Astrocyte of the spinal cord (primary cell): ENCODE results near the gene ATXN7.

Experiments
- DNase-seq: peaks from one replicate; pipeline ENCODE4 v3.0.0; 2011; ENCODE audit warnings: low read depth, low spot score
- H3K4me3 ChIP-seq: 2 replicates; pipeline ENCODE4 v1.5.1; 2011; ENCODE audit warnings: low read depth, mild to moderate bottlenecking, low read length, moderate library complexity
- in situ Hi-C: cut with HindIII; loops from 2 replicates; pipeline ENCODE4 v1.10.0; 2017; ENCODE audit warnings: low sequenced_read_pairs
- TF ChIP-seq, protein P1 (sequence below): IDR thresholded peaks from 2 replicates; pipeline ENCODE4 v1.5.1; 2012; ENCODE audit warnings: low read depth, mild to moderate bottlenecking, low read length, inconsistent platforms

The ATXN7 gene

GRCh38 chr3:63824309-63824708 lies 39.4 kb upstream of the ATXN7 start:
- in situ Hi-C loops: no loop called here
- H3K4me3 ChIP-seq: no peak overlapping the region
- TF ChIP-seq, protein P1, sequence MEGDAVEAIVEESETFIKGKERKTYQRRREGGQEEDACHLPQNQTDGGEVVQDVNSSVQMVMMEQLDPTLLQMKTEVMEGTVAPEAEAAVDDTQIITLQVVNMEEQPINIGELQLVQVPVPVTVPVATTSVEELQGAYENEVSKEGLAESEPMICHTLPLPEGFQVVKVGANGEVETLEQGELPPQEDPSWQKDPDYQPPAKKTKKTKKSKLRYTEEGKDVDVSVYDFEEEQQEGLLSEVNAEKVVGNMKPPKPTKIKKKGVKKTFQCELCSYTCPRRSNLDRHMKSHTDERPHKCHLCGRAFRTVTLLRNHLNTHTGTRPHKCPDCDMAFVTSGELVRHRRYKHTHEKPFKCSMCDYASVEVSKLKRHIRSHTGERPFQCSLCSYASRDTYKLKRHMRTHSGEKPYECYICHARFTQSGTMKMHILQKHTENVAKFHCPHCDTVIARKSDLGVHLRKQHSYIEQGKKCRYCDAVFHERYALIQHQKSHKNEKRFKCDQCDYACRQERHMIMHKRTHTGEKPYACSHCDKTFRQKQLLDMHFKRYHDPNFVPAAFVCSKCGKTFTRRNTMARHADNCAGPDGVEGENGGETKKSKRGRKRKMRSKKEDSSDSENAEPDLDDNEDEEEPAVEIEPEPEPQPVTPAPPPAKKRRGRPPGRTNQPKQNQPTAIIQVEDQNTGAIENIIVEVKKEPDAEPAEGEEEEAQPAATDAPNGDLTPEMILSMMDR: no peak
- peak; percentile 81 for DNase-seq

DNA sequence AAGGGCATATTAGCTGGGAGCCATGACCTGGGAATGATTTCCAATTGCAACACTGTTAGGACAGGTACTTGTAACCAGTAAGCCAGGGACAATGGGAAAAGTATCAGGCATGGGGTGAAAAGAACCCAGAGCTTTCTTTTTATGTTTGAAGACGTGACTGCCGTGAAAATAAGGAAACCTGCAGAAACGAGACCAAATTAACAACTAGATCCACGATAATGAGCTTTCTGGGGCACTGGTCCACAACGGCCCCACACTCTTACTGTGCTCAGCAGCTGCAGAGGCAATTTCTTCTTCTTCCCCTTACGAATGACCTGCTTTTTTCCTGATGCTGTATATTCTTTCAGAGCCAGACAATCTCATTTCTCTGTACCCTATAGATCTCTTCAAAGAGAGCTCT lies 33.1 kb upstream of the ATXN7 start:
- TF ChIP-seq, protein P1: no peak
- no peak overlapping the region for H3K4me3 ChIP-seq
- in situ Hi-C loops: no loop called here
- DNase-seq: no peak

DNA sequence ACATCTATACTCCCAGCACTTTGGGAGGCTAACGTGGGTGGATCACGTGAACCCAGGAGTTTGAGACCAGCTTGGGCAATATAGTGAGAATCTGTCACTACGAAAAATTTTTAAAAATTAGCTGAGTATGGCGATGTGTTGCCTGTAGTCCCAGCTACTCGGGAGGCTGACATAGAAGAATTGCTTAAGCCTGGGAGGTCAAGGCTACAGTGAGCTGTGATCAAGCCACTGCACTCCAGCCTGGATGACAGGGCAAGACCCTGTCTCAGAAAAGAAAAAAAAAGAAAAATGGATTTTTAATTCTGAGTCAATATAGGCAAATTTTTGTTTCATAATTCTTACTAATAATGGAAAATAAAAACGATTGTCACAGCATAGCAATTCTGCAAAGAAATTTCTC lies 31.3 kb upstream of the ATXN7 start:
- H3K4me3 ChIP-seq: no peak overlapping the region
- DNase-seq: no peak
- TF ChIP-seq, protein P1: no peak
- in situ Hi-C loops: no loop called here

DNA sequence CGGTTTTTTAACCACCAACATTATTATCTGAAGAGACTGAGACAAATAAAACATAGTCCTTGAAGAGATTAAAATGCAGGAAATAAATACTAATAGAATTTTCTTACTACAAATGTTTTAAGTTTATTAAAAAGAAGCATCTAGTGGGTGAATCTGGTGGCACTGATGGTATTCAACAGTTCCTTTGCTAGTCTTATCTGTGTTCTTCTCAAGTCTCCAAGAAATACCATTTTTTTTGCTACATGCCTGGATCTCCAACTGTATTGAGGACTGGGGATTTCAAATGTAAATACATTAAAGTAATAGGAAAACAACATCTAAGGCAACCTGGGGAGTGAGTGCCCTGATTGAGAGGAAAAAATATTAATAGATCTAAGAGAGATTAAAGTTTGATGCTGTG lies 22.0 kb upstream of the ATXN7 start:
- H3K4me3 ChIP-seq: no peak overlapping the region
- TF ChIP-seq, protein P1: no peak
- no peak for DNase-seq
- in situ Hi-C loops: no loop called here

DNA sequence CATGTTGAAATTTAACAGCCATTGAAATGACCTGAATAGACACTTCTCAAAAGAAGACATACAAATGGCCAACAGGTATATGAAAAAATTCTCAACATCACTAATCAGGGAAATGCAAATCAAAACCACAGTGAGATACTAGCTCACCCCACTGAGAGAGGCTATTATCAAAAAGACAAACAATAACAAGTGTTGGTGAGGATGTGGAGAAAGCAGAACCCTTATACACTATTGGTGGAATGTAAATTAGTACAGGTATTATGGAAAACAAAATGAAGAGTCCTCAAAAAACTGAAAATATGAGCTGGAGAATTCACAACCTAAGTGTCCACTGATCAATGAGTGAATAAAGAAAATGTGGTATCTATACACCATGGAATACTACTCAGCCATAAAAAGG lies 21.5 kb upstream of the ATXN7 start:
- in situ Hi-C loops: no loop called here
- TF ChIP-seq, protein P1: no peak
- H3K4me3 ChIP-seq: no peak overlapping the region
- no peak for DNase-seq

DNA sequence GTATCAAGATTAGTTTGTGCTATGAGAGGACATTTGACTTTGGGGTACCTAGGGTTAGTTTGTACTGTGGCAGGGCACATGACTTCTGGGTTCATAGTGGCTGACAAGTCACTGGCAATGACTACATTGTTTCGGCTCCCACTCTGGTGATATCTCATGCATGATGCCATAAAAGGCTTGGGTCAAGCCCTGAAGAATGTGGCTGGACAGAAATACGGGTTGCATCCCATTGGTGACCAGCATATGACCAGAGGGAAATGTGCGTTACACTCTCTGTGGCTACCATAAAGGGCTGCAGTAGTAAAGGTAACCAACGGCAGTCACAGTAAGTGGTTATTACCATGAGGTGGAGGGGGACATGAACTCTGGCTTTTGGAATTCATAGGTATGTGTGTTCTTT lies 18.5 kb upstream of the ATXN7 start:
- no peak overlapping the region for H3K4me3 ChIP-seq
- in situ Hi-C loops: no loop called here
- no peak for DNase-seq
- TF ChIP-seq, protein P1: no peak
